ENCODE results near the gene SEPTIN8.

DNA sequence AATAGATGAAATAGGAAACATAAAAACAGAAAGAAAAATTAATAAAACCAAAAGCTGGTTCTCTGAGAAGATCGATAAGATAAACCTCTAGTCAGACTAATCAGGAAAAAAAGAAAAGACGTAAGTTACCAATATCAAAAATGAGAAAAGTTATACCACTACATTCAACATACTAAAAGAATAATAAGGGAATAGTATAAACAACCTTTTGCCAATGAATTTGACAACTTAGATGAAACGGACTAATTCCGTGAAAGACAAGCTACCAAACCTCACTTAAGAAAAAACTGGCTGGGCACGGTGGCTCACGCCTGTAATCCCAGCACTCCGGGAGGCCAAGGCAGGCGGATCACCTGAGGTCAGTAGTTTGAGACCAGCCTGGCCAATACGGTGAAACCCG, 47.1 kb downstream of the SEPTIN8 start:
- TF ChIP-seq TAF1 (IDR thresholded peaks at IDR 0.05; ENCODE audit: low read depth, low read length) (no peak), POLR2A (IDR thresholded peaks at IDR 0.05; ENCODE audit: low read depth, low read length) (no peak), POLR2AphosphoS5 (IDR thresholded peaks at IDR 0.05; ENCODE audit: low read depth, low read length) (no peak), PAX5 (IDR thresholded peaks at IDR 0.05; ENCODE audit: insufficient read depth, low read length, severe bottlenecking) (no peak), SPI1 (IDR thresholded peaks at IDR 0.05; ENCODE audit: low read depth, low read length) (no peak)
